HG03066 (cell line): ENCODE results near the gene PRKN.
"Not testable (repeated sequence)": the region's sequence is repeated elsewhere in the genome, so short reads cannot be mapped to it uniquely, and the experiment has no call there.

Experiments used
- ATAC-seq: cut with Tn5 transposase; IDR thresholded peaks from one replicate; pipeline ENCODE4 v1.9.1; 2021; ENCODE audit warnings: low read depth; ENCODE audit not compliant: unreplicated experiment

The PRKN gene

GRCh38 chr6:161890832-161891297 is 836.7 kb downstream of the PRKN start:
- no peak for ATAC-seq

GRCh38 chr6:161890133-161890831 is 837.3 kb downstream of the PRKN start:
- ATAC-seq = no peak

GRCh38 chr6:161889324-161889723 is 838.2 kb downstream of the PRKN start:
- no peak for ATAC-seq

GRCh38 chr6:161886545-161886944 is 841.0 kb downstream of the PRKN start:
- not testable (repeated sequence) for ATAC-seq

GRCh38 chr6:161884782-161885181 is 842.8 kb downstream of the PRKN start:
- ATAC-seq = no peak

GRCh38 chr6:161882196-161882765 is 845.3 kb downstream of the PRKN start:
- no peak for ATAC-seq

GRCh38 chr6:161880056-161880455 is 847.5 kb downstream of the PRKN start:
- no peak for ATAC-seq

GRCh38 chr6:161876231-161876630 is 851.3 kb downstream of the PRKN start:
- no peak for ATAC-seq

GRCh38 chr6:161870236-161870901 is 857.2 kb downstream of the PRKN start:
- ATAC-seq = no peak

- ATAC-seq = no peak
Measured at GRCh38 chr6:161869491-161869890, 858.1 kb downstream of the PRKN start.

- no peak for ATAC-seq
Measured at GRCh38 chr6:161866570-161866969, 861.0 kb downstream of the PRKN start.

GRCh38 chr6:161861061-161861460 is 866.5 kb downstream of the PRKN start:
- not testable (repeated sequence) for ATAC-seq

- ATAC-seq = no peak
Measured at GRCh38 chr6:161853657-161854056, 873.9 kb downstream of the PRKN start.

- ATAC-seq = not testable (repeated sequence)
Measured at GRCh38 chr6:161851486-161851885, 876.1 kb downstream of the PRKN start.

GRCh38 chr6:161850562-161850961 is 877.0 kb downstream of the PRKN start:
- no peak for ATAC-seq

GRCh38 chr6:161847628-161848027 is 879.9 kb downstream of the PRKN start:
- ATAC-seq = no peak

GRCh38 chr6:161844804-161845203 is 882.8 kb downstream of the PRKN start:
- ATAC-seq = no peak

- ATAC-seq = no peak
Measured at GRCh38 chr6:161843066-161843465, 884.5 kb downstream of the PRKN start.

GRCh38 chr6:161840380-161840779 is 887.2 kb downstream of the PRKN start:
- no peak for ATAC-seq

- ATAC-seq = no peak
Measured at GRCh38 chr6:161838306-161839035, 889.1 kb downstream of the PRKN start.

- ATAC-seq = no peak
Measured at GRCh38 chr6:161837854-161838253, 889.7 kb downstream of the PRKN start.
